Left lung (tissue), 10 donors: ENCODE results near the gene CTBP1. TPM values are rescaled to one million over a fixed set of nuclear protein-coding genes. Genes with fewer than 3 reads are reported as not detected.

ENCODE experiments used
- ATAC-seq: fragments of 200-7000 bp; cut with Tn5 transposase; one replicate; pipeline ENCODE4 v1.9.1; 2020; ENCODE audit warnings: moderate library complexity
- DNase-seq, 4 donors: peaks; one replicate each; pipeline ENCODE4 v3.0.0-alpha.2; 2013 to 2020
- H3K27ac ChIP-seq, 2 donors: fragments of 200-600 bp; sonication (generic) in 1 of 2; one replicate each; pipeline versions ENCODE4 v1.5.0 to v1.8.0; 2020 to 2021
- H3K27me3 ChIP-seq, 2 donors: fragments of 200-600 bp; sonication (generic) in 1 of 2; one replicate each; pipeline versions ENCODE4 v1.5.0 to v1.8.0; 2020 to 2021
- H3K36me3 ChIP-seq, 2 donors: fragments of 200-600 bp; sonication (generic) in 1 of 2; one replicate each; pipeline versions ENCODE4 v1.5.0 to v1.8.0; 2020 to 2021
- H3K4me1 ChIP-seq, 2 donors: fragments of 200-600 bp; one replicate each; pipeline ENCODE4 v1.8.0; 2021
- H3K4me3 ChIP-seq, 2 donors: fragments of 200-600 bp; sonication (generic) in 1 of 2; one replicate each; pipeline versions ENCODE4 v1.5.0 to v1.8.0; 2020 to 2021; ENCODE audit warnings: mild to moderate bottlenecking in 1 of 2
- H3K9me3 ChIP-seq, 2 donors: fragments of 200-600 bp; sonication (generic) in 1 of 2; one replicate each; pipeline versions ENCODE4 v1.5.0 to v1.8.0; 2020 to 2021
- intact Hi-C, 2 donors: fragments of 100-400 bp; cut with DNase I; formaldehyde crosslinking; loops; one replicate each; pipeline versions ENCODE4 v1.11.2 to v1.14.2; 2022
- polyA plus RNA-seq, 6 donors: library from polyadenylated mRNA; unstranded; fragments of 120-200 nt; gene quantifications; one replicate each; pipeline ENCODE4 v1.2.1, GENCODE V29; 2013; ENCODE audit not compliant: insufficient read length in 6 of 6
- total RNA-seq, 2 donors: library from RNA; stranded (reverse); fragmentation: NEBNext Ultra II Directional; extraction: Animal tissue kit (Norgen Biotek cat#: 25700); gene quantifications; one replicate each; pipeline ENCODE4 v1.2.1, GENCODE V29; 2021
- TF ChIP-seq, protein P1 (sequence below), 2 donors: fragments of 200-600 bp; sonication (generic) in 1 of 2; IDR thresholded peaks; one replicate each; pipeline versions ENCODE4 v1.5.0 to v1.8.0; 2021; ENCODE audit warnings: antibody characterized with exemption in 2 of 2
- donor health status: DM: no; HTN: yes; CAD: no.
- donor health status: DM: no; HTN: no; CAD: no.

Gene CTBP1
- total and polyA plus RNA-seq, 8 donors: 93.9 to 167 (median 122) TPM

DNA sequence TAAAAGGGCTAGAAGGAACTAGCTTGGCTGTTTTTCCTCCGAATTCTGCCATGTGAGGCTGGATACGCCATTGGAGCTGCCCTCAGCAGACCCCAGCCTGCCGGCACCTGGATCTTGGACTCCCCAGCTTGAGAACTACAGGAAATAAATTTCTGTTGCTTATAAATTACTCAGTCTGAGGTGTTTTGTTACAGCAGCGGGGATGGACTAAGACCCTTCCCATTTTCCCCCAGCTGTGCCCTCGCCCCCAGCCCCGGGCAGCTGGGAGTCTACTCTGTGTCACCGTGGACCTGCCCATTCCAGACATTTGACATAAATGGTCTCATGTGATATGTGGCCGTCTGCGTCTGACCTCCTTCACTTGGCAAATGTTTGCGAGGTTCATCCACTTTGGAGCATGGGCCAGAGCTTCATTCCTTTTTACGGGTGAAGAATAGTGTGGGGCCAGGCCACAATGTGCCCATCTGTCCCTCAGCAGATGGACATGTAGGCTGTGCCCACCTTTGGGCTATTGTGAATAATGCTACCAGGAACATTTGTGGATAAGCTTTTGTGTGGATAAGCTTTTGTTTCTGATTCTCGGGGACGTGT, 45.8 kb downstream of the CTBP1 start:
- Histone ChIP-seq H3K27me3 (peaks cover 0 to 10% of the 10 kb centered on the region in 2 donors), H3K36me3 (no peaks in the 10 kb centered on the region), H3K4me3 (no peak overlapping the region), H3K9me3 (no peaks in the 10 kb centered on the region), H3K27ac (peak overlapping the region; percentile 78 to 84), H3K4me1 (peaks cover 28 to 70% of the 10 kb centered on the region in 2 donors)
- no peak for DNase-seq
- TF ChIP-seq, protein P1, sequence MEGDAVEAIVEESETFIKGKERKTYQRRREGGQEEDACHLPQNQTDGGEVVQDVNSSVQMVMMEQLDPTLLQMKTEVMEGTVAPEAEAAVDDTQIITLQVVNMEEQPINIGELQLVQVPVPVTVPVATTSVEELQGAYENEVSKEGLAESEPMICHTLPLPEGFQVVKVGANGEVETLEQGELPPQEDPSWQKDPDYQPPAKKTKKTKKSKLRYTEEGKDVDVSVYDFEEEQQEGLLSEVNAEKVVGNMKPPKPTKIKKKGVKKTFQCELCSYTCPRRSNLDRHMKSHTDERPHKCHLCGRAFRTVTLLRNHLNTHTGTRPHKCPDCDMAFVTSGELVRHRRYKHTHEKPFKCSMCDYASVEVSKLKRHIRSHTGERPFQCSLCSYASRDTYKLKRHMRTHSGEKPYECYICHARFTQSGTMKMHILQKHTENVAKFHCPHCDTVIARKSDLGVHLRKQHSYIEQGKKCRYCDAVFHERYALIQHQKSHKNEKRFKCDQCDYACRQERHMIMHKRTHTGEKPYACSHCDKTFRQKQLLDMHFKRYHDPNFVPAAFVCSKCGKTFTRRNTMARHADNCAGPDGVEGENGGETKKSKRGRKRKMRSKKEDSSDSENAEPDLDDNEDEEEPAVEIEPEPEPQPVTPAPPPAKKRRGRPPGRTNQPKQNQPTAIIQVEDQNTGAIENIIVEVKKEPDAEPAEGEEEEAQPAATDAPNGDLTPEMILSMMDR (IDR thresholded peaks at IDR 0.05): no peak
- no peak for ATAC-seq
- intact Hi-C loops: no loop called here

DNA sequence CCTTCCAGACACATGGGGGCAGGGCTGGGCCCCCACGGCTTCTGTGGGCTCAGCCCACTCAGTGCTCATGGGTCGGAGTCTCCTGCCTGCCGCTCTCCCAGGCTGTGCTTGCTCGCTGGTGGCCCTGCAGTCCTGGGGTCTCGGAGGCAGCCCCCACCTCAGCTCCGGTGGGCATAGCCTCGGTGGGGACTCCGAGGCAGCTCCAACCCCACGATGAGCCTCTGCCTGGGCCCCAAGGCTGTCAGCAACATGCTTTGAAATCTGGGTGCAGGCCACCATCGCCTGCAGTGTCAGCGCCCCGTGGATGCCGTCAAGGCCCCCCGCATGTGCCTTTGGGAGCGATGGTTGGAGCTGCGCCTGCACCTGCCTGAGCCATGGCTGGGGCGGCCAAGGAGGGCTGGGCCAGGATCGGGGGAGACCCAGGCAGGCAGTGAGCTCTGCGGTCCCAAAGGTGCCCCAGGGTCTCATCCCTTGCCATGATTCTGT, 46.4 kb downstream of the CTBP1 start:
- Histone ChIP-seq H3K36me3 (no peaks in the 10 kb centered on the region), H3K27ac (peak overlapping the region; percentile 78 to 84), H3K4me1 (peaks cover 26 to 65% of the 10 kb centered on the region in 2 donors), H3K27me3 (peaks cover 0 to 10% of the 10 kb centered on the region in 2 donors), H3K4me3 (no peak overlapping the region), H3K9me3 (no peaks in the 10 kb centered on the region)
- TF ChIP-seq, protein P1 (IDR thresholded peaks at IDR 0.05): no peak
- DNase-seq: peak in 2 of 4 donors; percentile 32 to 65
- ATAC-seq: no peak
- intact Hi-C loops: no loop called here

DNA sequence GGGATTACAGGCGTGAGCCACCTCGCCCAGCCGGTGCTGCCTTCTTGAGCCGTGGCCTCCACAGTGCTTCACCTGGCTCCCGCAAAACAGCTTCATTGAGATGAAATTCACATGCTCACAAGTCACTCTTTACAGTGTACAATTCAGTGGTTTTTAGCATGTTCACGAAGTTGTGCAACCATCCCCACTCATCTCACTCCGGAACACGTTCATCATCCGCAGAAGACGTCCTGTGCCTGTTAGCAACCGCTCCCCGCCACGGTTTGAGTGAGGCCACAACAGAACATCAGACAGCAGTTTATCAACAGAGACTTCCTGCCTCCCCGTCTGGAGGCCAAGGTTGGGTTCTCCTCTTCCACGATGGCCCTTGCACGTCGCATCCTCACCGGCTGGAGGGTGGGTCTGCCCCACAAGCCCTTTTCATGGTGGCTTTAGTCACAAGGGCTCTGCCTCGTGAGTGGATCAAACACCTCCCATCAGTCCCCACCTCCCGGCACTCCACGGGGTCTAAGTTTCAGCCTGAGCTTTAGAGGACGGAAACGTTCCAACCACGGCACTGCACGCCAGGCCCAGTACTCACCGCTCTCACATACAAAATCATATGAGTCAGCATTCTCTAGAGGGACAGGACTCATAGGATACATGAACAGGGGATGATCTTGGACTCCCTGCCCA, 46.9 kb downstream of the CTBP1 start:
- Histone ChIP-seq H3K27ac (peak overlapping the region; percentile 78 to 84), H3K4me1 (peaks cover 26 to 64% of the 10 kb centered on the region in 2 donors), H3K4me3 (peak overlapping the region in 1 of 2 donors; percentile 21), H3K9me3 (no peaks in the 10 kb centered on the region), H3K27me3 (peaks cover 0 to 10% of the 10 kb centered on the region in 2 donors), H3K36me3 (no peaks in the 10 kb centered on the region)
- peak; percentile 62 for ATAC-seq
- intact Hi-C loops: no loop called here
- TF ChIP-seq, protein P1 (IDR thresholded peaks at IDR 0.05): no peak
- peak in 3 of 4 donors; percentile 60 to 78 (median 76) for DNase-seq

DNA sequence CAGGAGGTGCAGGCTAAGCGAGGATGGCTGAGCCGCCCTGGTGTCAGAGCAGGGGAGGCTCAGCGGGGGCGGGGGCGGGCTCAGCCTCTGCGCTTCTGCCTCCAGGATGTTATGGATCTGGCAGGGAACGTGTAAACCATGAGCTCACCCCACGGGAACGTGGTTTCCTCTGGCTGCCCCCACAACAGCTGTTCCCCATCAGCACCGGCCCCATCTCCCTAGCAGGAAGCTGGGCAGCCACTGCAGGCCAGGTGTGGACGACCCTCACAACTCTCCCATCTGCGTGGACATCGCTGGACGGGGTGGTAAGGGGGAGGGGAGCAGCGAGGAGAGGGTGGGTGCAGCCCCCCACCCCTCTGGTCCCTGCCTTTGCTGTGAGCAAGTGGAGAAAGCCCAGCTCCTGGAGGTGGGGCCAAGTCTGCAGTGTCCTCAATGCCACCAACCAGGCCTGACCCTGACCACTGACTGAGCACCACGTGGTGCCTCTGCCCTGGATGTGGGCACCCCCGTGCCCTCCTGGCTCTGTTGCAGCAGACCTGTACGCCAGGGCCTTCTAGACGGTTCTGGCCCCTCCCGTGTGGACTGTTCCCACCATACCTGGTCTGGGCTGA, 48.4 kb downstream of the CTBP1 start:
- Histone ChIP-seq H3K9me3 (no peaks in the 10 kb centered on the region), H3K27me3 (peaks cover 0 to 10% of the 10 kb centered on the region in 2 donors), H3K27ac (peak overlapping the region; percentile 78 to 84), H3K4me3 (peak overlapping the region in 1 of 2 donors; percentile 21), H3K4me1 (peaks cover 26 to 60% of the 10 kb centered on the region in 2 donors), H3K36me3 (no peaks in the 10 kb centered on the region)
- intact Hi-C loops: no loop called here
- ATAC-seq (peak; percentile 58), DNase-seq (peak; percentile 59 to 92 (median 81))
- TF ChIP-seq, protein P1 (IDR thresholded peaks at IDR 0.05): no peak
